GM12891 (cell line): ENCODE results near the gene GRK1.

Experiments
- DNase-seq: peaks from one replicate; pipeline ENCODE4 v3.0.0; 2011; ENCODE audit warnings: low spot score; ENCODE audit not compliant: insufficient read length
- FAIRE-seq: peaks from 2 replicates; lab custom pipeline; 2011; peaks lifted over from hg19 to GRCh38; lab: Jason Lieb, UNC
- PAX5 ChIP-seq: IDR thresholded peaks from 2 replicates; pipeline ENCODE4 v1.6.1; 2011; ENCODE audit warnings: low read length, moderate library complexity, mild to moderate bottlenecking; ENCODE audit not compliant: insufficient read depth, severe bottlenecking
- POLR2A ChIP-seq: IDR thresholded peaks from 2 replicates; pipeline ENCODE4 v1.6.1; 2011; ENCODE audit warnings: low read depth, low read length, control low read depth
- POLR2AphosphoS5 ChIP-seq: IDR thresholded peaks from 2 replicates; pipeline ENCODE4 v1.6.1; 2011; ENCODE audit warnings: low read depth, low read length, control low read depth
- POU2F2 ChIP-seq: IDR thresholded peaks from 2 replicates; pipeline ENCODE4 v1.6.1; 2011; ENCODE audit warnings: low read depth, mild to moderate bottlenecking, control low read depth, low read length, moderate library complexity
- SPI1 ChIP-seq: IDR thresholded peaks from 2 replicates; pipeline ENCODE4 v1.6.1; 2011; ENCODE audit warnings: low read depth, low read length, control low read depth
- TAF1 ChIP-seq: IDR thresholded peaks from 2 replicates; pipeline ENCODE4 v1.6.1; 2011; ENCODE audit warnings: low read depth, low read length, control low read depth

Gene GRK1

DNA sequence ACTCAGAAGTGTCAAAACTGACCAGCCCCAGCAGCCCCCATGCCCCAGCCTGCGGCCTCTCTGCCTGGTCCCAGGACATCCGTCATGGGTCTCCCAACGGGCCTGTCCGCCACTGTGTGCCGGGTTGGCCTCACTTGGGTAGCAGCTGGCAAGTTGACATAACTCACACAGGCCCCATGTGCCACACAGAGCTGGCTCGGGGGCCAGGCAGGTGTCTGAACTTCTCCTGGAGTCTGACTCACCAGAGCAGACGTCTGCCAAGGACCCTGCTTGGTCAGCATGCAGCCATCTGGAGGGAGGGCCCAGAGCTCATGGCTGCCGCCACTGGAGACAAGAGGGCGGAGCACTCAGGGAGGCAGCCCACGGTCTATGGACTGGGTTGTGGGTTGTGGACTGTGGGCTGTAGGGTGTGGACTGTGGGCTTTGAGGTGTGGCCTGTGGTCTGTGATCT, 60.0 kb downstream of the GRK1 start:
- no peak for DNase-seq
- FAIRE-seq = no peak
- no peak for TF ChIP-seq TAF1
- TF ChIP-seq POLR2A = no peak
- no peak for TF ChIP-seq POLR2AphosphoS5
- no peak for TF ChIP-seq POU2F2
- no peak for TF ChIP-seq SPI1
- no peak for TF ChIP-seq PAX5

DNA sequence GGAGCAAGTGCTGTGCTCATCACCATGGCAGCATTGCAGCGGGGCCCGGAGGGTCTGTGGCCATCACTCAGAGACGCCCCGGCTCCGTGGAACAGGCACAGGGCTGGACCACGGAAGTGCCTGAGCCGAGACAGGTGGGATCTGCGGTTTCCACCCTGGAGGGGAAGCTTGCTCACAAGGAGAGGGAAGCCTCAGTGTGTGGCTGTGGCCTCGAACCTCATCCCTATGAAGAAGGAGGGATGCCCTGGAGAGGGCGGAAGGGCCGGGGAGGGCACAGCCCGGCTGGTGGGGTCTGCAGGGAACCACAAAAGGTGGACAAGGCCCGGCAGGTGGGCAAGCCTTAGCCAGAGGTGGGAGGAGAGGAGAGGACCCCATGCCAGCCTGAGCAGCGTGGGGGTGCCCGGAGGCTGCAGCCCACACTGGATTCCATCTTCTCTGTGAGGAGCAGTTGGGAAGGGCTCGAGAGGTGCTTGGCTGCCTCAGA, 61.6 kb downstream of the GRK1 start:
- FAIRE-seq (no peak), DNase-seq (no peak)
- no peak for TF ChIP-seq SPI1
- TF ChIP-seq POU2F2 = no peak
- TF ChIP-seq TAF1 = no peak
- no peak for TF ChIP-seq PAX5
- TF ChIP-seq POLR2A = no peak
- TF ChIP-seq POLR2AphosphoS5 = no peak

DNA sequence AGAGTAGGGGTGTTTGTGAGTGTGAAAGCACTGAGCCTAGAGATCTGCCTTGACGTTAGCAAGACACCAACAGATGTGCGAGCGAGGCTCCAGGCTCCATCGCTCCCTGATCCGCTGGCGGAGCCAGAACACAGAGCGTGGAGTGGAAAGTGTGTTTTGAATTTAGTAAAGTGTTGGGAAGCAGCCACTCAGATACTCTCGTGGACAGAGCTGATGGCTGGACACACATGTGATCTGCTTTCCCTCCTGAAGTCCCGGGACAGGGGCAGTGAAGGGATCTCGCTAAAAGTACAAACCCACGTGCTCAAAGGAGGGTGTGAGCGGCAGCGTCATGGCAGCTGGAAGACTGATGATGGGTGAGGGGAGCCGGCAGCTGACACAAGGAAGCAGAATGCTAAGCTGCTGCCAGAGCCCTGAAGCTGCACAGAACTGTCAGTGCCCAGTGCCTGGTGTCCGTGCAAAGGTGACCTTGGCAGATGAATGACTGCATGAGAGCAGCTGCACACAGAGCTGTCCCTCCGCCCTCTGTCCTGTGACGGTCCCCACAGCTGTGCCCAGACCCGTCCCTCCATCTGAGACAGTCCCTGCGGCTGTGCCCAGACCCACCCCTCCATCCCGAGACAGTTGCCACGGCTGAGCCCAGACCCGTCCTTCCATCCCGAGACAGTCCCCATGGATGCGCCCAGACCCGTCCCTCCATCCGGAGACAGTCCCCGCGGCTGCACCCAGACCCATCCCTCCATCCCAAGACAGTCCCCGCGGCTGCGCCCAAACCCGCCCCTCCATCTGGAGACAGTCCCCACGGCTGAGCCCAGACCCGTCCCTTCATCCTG, 62.4 kb downstream of the GRK1 start:
- TF ChIP-seq POLR2A (no peak), POU2F2 (no peak), PAX5 (no peak), POLR2AphosphoS5 (no peak), SPI1 (no peak), TAF1 (no peak)
- DNase-seq = no peak
- no peak for FAIRE-seq

DNA sequence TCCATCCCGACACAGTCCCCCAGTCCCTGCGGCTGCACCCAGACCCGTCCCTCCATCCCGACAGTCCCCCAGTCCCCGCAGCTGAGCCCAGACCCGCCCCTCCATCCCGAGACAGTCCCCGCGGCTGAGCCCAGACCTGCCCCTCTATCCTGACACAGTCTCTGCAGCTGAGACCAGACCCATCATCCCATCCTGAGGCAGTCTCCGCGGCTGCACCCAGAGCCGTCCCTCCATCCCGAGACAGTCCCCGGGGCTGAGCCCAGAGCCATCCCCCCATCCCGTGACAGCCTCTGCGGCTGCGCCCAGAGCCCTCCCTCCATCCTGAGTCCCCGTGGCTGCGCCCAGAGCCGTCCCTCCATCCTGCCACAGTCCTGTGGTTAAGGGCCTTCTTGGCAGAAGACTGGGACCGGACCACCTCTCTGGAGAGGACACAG, 63.3 kb downstream of the GRK1 start:
- no peak for DNase-seq
- TF ChIP-seq TAF1 = no peak
- TF ChIP-seq POLR2AphosphoS5 = no peak
- TF ChIP-seq POU2F2 = no peak

DNA sequence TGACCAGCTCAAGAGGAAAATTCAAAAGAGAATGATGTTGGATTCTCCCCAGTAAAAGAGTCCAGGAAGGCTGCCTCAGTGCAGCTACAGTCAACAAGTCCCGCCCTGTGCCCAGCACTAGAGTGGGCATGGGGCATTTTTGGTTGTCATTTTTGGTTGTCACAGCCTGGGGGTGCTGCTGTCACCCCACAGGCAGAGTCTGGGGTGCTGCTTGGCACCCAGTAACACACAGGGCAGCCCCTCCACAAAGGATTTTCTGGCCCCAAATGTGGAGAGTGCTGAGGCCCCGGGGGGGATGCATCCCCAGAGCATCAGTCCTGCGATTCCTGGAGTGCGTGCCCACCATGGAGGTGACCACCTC, 63.8 kb downstream of the GRK1 start:
- no peak for DNase-seq
- no peak for TF ChIP-seq PAX5
- TF ChIP-seq POLR2AphosphoS5 = no peak
- TF ChIP-seq POU2F2 = no peak
- TF ChIP-seq POLR2A = no peak
- no peak for TF ChIP-seq SPI1
- TF ChIP-seq TAF1 = no peak
- no peak for FAIRE-seq

More for the DNA sequence above, 63.3 kb downstream of the GRK1 start:
- no peak for FAIRE-seq

DNA sequence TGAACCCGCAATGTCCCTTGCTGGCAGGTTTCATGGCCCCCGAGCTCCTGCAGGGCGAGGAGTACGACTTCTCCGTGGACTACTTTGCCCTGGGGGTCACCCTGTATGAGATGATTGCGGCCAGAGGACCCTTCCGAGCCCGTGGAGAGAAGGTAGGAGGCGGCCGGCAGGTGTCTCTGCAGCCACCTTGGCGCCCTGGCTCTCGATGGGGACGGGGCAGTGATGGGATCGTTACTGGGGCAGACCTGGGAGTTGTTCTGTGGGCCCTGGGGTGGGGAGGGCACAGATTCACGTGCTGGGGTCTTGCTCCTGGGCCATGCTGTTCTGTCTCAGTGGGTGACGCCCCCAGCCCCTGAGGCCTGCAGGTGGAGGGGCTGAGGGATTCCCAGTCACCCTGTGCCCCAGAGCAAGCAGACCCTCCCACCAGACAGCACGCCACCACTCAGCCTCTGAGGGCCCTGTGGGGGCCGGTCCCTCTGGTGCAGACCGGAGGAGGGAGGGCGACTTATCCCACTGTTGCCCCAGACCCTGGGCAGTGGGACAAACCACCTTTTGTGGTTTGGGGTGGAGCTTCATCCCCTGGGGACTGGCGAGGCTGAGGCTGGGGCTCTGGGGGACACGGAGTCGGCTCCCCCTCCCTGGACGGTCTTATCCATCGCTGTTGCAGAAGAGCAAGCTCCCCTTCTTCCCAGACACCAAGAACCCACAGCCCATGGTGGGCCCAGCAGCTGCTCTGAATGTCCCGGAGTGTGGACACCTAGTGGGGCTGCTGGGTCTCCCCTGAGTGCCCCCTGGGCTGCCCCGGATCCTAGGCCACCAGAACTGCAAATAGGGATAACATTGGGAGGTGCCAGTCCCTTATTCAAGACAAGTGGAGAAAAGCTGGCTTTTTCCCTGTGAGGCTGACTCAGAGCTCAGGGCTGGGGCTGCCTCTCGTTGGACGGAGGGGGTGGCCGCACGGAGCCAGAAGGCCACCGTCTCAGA, 64.5 kb downstream of the GRK1 start:
- no peak for DNase-seq
- TF ChIP-seq POLR2AphosphoS5 (no peak), TAF1 (no peak), POU2F2 (no peak), PAX5 (no peak), SPI1 (no peak), POLR2A (no peak)
- no peak for FAIRE-seq

DNA sequence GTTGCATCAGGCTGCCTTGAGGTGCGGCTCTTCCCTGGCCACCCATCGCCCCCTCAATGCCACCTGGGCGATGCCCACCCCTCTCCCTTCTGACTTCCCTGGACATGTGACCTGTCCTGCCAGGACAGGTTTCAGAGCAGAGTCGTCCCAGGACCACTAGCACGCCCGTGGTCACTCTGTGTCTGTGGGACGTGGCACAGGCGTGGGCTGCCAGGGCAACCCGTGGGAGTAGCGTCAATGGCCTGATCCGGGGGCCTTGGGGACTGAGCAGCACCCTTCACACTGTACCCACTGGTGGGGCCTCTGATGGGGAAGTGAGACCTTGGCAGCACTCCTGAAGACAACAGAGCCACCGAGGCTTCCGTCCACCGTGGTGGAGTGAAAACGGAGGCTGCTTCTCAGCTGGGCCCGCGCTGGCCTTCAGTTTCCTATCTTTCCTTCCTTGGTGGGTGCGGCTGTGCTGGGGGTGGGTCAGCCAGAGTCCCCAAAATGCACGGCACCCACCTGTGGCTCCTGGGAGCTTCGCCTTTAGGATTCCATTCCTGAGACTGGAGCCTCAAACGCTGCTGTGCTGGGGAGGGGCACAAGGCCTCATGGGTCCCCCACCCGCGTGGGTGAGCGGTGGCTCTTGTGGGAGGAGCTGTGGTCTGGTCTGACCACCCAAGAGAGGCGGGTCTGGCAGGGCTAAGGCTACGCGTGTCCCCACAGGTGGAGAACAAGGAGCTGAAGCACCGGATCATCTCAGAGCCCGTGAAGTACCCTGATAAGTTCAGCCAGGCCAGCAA, 65.3 kb downstream of the GRK1 start:
- no peak for FAIRE-seq
- no peak for DNase-seq
- no peak for TF ChIP-seq POLR2A
- no peak for TF ChIP-seq SPI1
- TF ChIP-seq TAF1 = no peak
- TF ChIP-seq PAX5 = no peak
- no peak for TF ChIP-seq POLR2AphosphoS5
- TF ChIP-seq POU2F2 = no peak
